SHP77 (cell line): Measurements from ENCODE around the gene OS9.
A peak's percentile ranks its signal among the peaks of the same experiment; 100 is the strongest.

Experiments used
- DNase-seq, 2 experiments: peaks; one replicate each; lab custom pipeline; 2025; lab: John Stamatoyannopoulos, UW

Gene OS9

GRCh38 chr12:57723630-57723962 is 29.7 kb downstream of the OS9 start:
- no peak for DNase-seq

- no peak for DNase-seq
Observed at GRCh38 chr12:57724003-57724935, 30.3 kb downstream of the OS9 start.

- no peak for DNase-seq
Observed at GRCh38 chr12:57724936-57725740, 31.2 kb downstream of the OS9 start.

- no peak for DNase-seq
Observed at GRCh38 chr12:57725851-57726150, 31.9 kb downstream of the OS9 start.

GRCh38 chr12:57726151-57726883 is 32.4 kb downstream of the OS9 start:
- DNase-seq = peak; percentile 79 to 88

- DNase-seq = peak in 1 of 2 experiments; percentile 59
Observed at GRCh38 chr12:57726884-57727757, 33.2 kb downstream of the OS9 start.

- no peak for DNase-seq
Observed at GRCh38 chr12:57727758-57728395, 33.9 kb downstream of the OS9 start.

- DNase-seq = no peak
Observed at GRCh38 chr12:57729321-57729844, 35.5 kb downstream of the OS9 start.

GRCh38 chr12:57730336-57731067 is 36.6 kb downstream of the OS9 start:
- no peak for DNase-seq

- DNase-seq = no peak
Observed at GRCh38 chr12:57731411-57732080, 37.6 kb downstream of the OS9 start.

GRCh38 chr12:57732270-57732669 is 38.3 kb downstream of the OS9 start:
- DNase-seq = no peak

GRCh38 chr12:57732726-57733593 is 39.0 kb downstream of the OS9 start:
- DNase-seq = no peak

GRCh38 chr12:57733928-57734327 is 40.0 kb downstream of the OS9 start:
- DNase-seq = no peak

GRCh38 chr12:57734591-57734990 is 40.7 kb downstream of the OS9 start:
- DNase-seq = no peak

GRCh38 chr12:57735198-57735855 is 41.4 kb downstream of the OS9 start:
- peak in 1 of 2 experiments; percentile 11 for DNase-seq

GRCh38 chr12:57735952-57736740 is 42.2 kb downstream of the OS9 start:
- DNase-seq = peak; percentile 29 to 60
